ENCODE data around the gene ELMO1.

The ELMO1 gene

GRCh38 chr7:37405128-37405527 lies 43.5 kb downstream of the ELMO1 start:
- DNase-seq: no peak

GRCh38 chr7:37399876-37400421 lies 48.7 kb downstream of the ELMO1 start:
- no peak for DNase-seq

- no peak for DNase-seq
Measured at GRCh38 chr7:37398403-37398802, 50.3 kb downstream of the ELMO1 start.

- DNase-seq: no peak
Measured at GRCh38 chr7:37395618-37396259, 52.9 kb downstream of the ELMO1 start.

GRCh38 chr7:37394158-37394557 lies 54.5 kb downstream of the ELMO1 start:
- no peak for DNase-seq

GRCh38 chr7:37393476-37393875 lies 55.2 kb downstream of the ELMO1 start:
- DNase-seq: no peak

- DNase-seq: no peak
Measured at GRCh38 chr7:37392673-37393017, 56.0 kb downstream of the ELMO1 start.

GRCh38 chr7:37391791-37392672 lies 56.6 kb downstream of the ELMO1 start:
- no peak for DNase-seq

GRCh38 chr7:37390114-37390513 lies 58.5 kb downstream of the ELMO1 start:
- no peak for DNase-seq

GRCh38 chr7:37388811-37389210 lies 59.9 kb downstream of the ELMO1 start:
- DNase-seq: no peak

GRCh38 chr7:37385787-37386186 lies 62.9 kb downstream of the ELMO1 start:
- no peak for DNase-seq

- no peak for DNase-seq
Measured at GRCh38 chr7:37382546-37383088, 66.0 kb downstream of the ELMO1 start.

GRCh38 chr7:37380831-37381230 lies 67.8 kb downstream of the ELMO1 start:
- DNase-seq: no peak

GRCh38 chr7:37379546-37380277 lies 69.0 kb downstream of the ELMO1 start:
- no peak for DNase-seq

- no peak for DNase-seq
Measured at GRCh38 chr7:37377231-37377630, 71.4 kb downstream of the ELMO1 start.

- no peak for DNase-seq
Measured at GRCh38 chr7:37376386-37376785, 72.3 kb downstream of the ELMO1 start.

GRCh38 chr7:37372750-37373149 lies 75.9 kb downstream of the ELMO1 start:
- no peak for DNase-seq

- no peak for DNase-seq
Measured at GRCh38 chr7:37371755-37372154, 76.9 kb downstream of the ELMO1 start.

- no peak for DNase-seq
Measured at GRCh38 chr7:37369906-37370305, 78.8 kb downstream of the ELMO1 start.

GRCh38 chr7:37368540-37368939 lies 80.1 kb downstream of the ELMO1 start:
- no peak for DNase-seq

GRCh38 chr7:37367010-37367409 lies 81.7 kb downstream of the ELMO1 start:
- no peak for DNase-seq

- DNase-seq: no peak
Measured at GRCh38 chr7:37366445-37366844, 82.2 kb downstream of the ELMO1 start.

GRCh38 chr7:37365405-37365804 lies 83.3 kb downstream of the ELMO1 start:
- no peak for DNase-seq

Measured in NCI-H1105 (cell line).